ENCODE measurements around the gene BSCL2. TPM values are rescaled to one million over a fixed set of nuclear protein-coding genes. Genes with fewer than 3 reads are reported as not detected.

The BSCL2 gene
- total and polyA plus RNA-seq, 7 donors = 17.0 to 174 (median 45.4) TPM

DNA sequence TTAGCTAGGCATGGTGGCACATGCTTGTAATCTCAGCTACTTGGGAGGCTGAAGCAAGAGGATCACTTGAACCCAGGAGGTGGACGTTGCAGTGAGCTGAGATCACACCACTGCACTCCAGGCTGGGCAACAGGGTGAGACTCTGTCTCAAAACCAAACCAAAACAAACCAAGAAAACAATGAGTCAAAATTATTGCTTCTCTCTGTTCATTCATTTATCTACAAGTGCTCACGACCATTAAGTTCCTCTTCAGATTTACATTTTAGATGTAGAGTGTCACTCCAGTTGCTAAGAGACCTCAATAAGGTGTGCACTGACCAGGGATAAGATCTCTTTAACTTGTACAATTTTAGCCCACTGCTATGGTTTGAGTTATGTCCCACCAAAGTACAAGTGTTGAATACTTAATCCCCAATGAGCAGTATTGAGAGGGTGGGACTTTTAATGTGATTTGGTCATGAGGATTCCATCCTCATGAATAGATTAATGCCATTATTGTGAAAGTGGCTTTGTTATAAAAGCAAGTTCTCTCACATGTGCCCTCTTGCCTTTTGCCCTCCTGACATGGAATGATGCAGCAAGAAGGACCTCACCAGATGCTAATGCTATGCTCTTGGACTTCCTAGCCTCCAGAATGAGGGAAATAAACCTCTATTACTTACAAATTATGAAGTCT is 12.2 kb upstream of the BSCL2 start:
- no peak for ATAC-seq
- peaks cover 24 to 99% of the 10 kb centered on the region in 2 donors for H3K36me3 ChIP-seq (ENCODE audit: insufficient read depth in 1 of 2, low read depth in 1 of 2)

DNA sequence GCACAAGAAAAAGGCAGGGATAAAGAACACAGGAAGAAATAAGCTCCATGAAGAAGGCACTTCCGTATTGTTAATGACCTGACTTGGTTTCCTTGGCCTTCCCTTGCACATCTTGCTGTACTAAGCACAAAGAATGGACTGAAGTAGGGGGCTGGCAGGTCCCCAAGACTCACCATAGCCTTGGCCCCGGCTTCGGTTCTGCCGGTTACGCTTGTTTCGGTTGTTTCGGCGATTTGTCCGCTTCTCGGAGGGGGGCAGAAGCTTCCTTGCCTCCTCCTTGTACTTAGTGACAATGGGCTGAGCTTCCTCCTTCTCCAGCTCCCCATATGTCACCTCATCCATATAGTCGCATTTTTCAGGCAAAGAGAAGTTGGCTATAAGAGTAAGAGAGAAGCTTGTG is 9.6 kb upstream of the BSCL2 start:
- Histone ChIP-seq H3K36me3 (ENCODE audit: insufficient read depth in 1 of 2, low read depth in 1 of 2) (peaks cover 21 to 99% of the 10 kb centered on the region in 2 donors), H3K4me1 (peaks cover 16% of the 10 kb centered on the region), H3K27me3 (ENCODE audit: insufficient read depth in 3 of 3, low read length in 2 of 3) (no peaks in the 10 kb centered on the region), H3K4me3 (no peak overlapping the region), H3K27ac (peak overlapping the region; percentile 47), H3K9me3 (no peaks in the 10 kb centered on the region)
- no peak for ATAC-seq
- intact Hi-C loops (cut with DNase I) = no loop called here
- TF ChIP-seq, protein P1, sequence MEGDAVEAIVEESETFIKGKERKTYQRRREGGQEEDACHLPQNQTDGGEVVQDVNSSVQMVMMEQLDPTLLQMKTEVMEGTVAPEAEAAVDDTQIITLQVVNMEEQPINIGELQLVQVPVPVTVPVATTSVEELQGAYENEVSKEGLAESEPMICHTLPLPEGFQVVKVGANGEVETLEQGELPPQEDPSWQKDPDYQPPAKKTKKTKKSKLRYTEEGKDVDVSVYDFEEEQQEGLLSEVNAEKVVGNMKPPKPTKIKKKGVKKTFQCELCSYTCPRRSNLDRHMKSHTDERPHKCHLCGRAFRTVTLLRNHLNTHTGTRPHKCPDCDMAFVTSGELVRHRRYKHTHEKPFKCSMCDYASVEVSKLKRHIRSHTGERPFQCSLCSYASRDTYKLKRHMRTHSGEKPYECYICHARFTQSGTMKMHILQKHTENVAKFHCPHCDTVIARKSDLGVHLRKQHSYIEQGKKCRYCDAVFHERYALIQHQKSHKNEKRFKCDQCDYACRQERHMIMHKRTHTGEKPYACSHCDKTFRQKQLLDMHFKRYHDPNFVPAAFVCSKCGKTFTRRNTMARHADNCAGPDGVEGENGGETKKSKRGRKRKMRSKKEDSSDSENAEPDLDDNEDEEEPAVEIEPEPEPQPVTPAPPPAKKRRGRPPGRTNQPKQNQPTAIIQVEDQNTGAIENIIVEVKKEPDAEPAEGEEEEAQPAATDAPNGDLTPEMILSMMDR (IDR thresholded peaks at IDR 0.05) = no peak
- 51 to 69% (median 60%) methylated on average over 11 of the region's 11 CpGs for WGBS, 3 donors
- DNase-seq = no peak

More for the DNA sequence above, 12.2 kb upstream of the BSCL2 start:
- Histone ChIP-seq H3K4me3 (no peak overlapping the region), H3K4me1 (peaks cover 14% of the 10 kb centered on the region), H3K27me3 (ENCODE audit: insufficient read depth in 3 of 3, low read length in 2 of 3) (no peaks in the 10 kb centered on the region), H3K27ac (no peak overlapping the region), H3K9me3 (no peaks in the 10 kb centered on the region)
- TF ChIP-seq, protein P1 (IDR thresholded peaks at IDR 0.05) = no peak
- intact Hi-C loops (cut with DNase I) = no loop called here
- 80 to 89% (median 80%) methylated on average over 2 of the region's 2 CpGs for WGBS, 3 donors
- DNase-seq = no peak

DNA sequence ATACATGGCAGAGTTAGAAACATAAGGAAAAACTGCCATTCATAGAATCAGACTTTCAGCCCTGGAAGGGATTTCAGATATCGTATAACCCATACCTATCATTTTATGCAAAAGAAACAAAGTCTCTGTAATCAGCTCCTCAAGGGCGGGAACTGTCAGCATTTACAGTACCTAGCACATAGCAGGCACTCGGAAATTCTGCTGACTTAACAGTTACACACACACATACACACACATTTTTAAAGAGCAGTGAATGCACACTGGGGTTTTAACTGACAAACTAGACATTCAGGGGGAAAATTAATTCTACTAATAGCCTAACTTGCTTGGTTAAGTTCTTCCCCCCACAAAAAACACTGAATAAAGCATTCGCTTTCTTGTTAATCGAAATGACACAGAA is 9.0 kb upstream of the BSCL2 start:
- Histone ChIP-seq H3K27me3 (ENCODE audit: insufficient read depth in 3 of 3, low read length in 2 of 3) (no peaks in the 10 kb centered on the region), H3K27ac (no peak overlapping the region), H3K4me1 (peaks cover 16% of the 10 kb centered on the region), H3K9me3 (no peaks in the 10 kb centered on the region), H3K36me3 (ENCODE audit: insufficient read depth in 1 of 2, low read depth in 1 of 2) (peaks cover 19 to 99% of the 10 kb centered on the region in 2 donors), H3K4me3 (no peak overlapping the region)
- 82 to 91% (median 83%) methylated on average over 5 of the region's 5 CpGs for WGBS, 3 donors
- DNase-seq (no peak), ATAC-seq (no peak)
- TF ChIP-seq, protein P1 (IDR thresholded peaks at IDR 0.05) = no peak
- intact Hi-C loops (cut with DNase I) = no loop called here

DNA sequence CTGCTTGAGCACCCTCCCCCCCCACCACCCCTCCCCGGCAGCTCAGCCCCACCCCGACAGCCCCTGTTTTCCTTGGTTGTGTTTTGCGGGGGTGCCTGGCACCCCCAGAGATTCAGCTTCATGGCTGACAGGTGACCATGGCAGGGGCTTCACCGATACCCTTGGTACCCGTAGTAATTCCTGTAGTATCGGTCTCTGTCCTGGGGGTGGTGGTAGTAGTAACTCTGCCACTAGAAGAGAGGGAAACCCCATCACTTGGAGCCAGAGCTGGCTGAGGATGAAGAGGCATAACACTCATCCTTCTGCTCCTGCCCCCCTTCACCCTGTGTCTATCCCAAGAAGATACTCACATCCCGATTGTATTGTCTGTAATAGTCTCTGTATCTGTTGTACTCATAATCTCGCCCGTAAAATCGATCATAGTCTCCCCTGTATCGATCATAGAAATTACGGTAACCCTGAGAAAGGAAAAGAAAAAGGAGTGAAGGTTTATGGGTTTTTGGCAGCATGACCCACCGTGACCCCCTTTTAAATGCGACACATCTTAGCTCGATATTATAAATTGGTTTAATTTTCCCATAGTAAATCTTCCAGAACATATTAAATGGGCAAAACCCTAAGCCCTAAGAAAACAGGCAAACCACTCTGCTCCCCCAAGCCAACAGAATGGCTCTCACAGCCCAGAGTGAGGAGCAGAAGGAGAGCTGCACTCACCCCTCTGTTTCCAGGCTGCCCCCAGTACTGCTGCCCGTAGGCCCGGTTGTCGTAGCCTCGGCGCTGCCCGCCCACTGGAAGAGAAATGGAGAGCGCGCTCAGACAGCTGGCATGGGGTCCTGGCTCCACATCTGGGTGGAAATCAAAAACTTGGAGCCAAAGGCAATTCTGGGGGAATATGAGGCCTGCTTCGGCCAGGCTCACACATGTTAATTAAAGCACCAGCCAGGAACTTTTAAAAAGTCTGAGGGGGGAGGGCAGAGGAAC is 8.2 kb upstream of the BSCL2 start:
- Histone ChIP-seq H3K36me3 (ENCODE audit: insufficient read depth in 1 of 2, low read depth in 1 of 2) (peaks cover 16 to 99% of the 10 kb centered on the region in 2 donors), H3K27me3 (ENCODE audit: insufficient read depth in 3 of 3, low read length in 2 of 3) (no peaks in the 10 kb centered on the region), H3K27ac (no peak overlapping the region), H3K9me3 (no peaks in the 10 kb centered on the region), H3K4me3 (no peak overlapping the region), H3K4me1 (peaks cover 18% of the 10 kb centered on the region)
- no peak for ATAC-seq
- no peak for DNase-seq
- intact Hi-C loops (cut with DNase I) = no loop called here
- TF ChIP-seq, protein P1 (IDR thresholded peaks at IDR 0.05) = no peak
- 81 to 87% (median 83%) methylated on average over 24 of the region's 24 CpGs for WGBS, 3 donors
